ENCODE results near the gene ANKRD17.

The ANKRD17 gene

GRCh38 chr4:73194064-73194463, 64.5 kb downstream of the ANKRD17 start:
- DNase-seq (ENCODE audit: low spot score): no peak

- DNase-seq (ENCODE audit: low spot score): no peak
These were observed 64.9 kb downstream of the ANKRD17 start for GRCh38 chr4:73193659-73194058.

GRCh38 chr4:73193155-73193554, 65.4 kb downstream of the ANKRD17 start:
- no peak for DNase-seq (ENCODE audit: low spot score)

- no peak for DNase-seq (ENCODE audit: low spot score)
These were observed 69.3 kb downstream of the ANKRD17 start for GRCh38 chr4:73189274-73189810.

DNA sequence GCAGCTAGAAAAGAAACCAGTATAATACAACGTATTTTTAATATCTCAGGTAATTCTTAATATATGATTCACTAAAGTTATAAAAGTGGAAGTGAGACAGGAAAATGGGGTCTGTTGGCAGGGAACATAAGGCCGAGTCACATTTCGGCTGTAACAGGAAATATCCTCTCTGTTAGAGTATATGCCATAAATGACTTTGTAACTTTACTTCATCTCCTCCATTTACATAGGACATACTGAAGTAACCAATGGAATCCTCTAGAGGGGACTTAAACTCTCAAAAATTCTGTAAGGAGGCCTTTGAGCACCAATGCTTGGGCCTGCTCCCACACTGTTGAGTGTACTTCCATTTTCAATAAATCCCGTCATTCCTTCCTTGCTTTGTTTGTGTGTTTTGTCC, 71.3 kb downstream of the ANKRD17 start:
- DNase-seq (ENCODE audit: low spot score): no peak

- DNase-seq (ENCODE audit: low spot score): no peak
These were observed 72.7 kb downstream of the ANKRD17 start for GRCh38 chr4:73185903-73186302.

DNA sequence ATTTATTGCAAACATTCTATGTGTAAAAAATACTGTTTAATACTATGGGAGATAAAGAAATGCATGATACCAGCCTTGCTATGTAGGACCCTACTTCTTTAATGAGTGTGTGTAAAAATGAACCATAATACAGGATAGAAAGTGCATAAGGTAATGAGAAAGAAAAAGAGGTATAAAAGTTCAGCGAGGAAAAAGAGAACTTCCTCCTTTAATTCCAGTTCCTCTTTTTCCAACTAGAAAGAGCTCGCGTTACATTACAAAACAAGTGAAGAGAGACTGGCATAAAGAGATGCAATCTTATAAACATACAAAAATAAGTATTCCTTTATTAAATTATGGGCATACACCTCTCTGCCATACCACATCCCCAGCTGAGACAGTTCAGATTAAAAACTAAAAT, 77.4 kb downstream of the ANKRD17 start:
- no peak for DNase-seq (ENCODE audit: low spot score)

DNA sequence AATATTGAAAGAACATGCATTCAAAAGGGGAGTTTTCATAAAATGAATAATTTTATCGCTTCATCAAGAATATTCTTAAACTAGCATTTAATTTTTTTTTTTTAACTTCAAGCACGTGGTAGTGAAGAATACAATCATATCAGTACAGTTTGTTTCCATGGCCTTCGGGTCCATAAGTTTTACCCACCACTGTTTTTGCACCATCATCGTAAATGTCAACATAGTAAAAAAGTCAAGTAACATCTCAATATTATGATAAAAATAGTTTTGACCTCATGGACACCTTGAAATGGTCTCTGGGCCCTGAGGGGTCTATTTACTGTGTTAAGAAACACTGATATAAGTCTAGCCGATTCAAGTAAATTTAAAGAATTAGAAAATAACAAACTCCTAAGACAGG, 80.2 kb downstream of the ANKRD17 start:
- no peak for DNase-seq (ENCODE audit: low spot score)

GRCh38 chr4:73172161-73172560, 86.4 kb downstream of the ANKRD17 start:
- no peak for DNase-seq (ENCODE audit: low spot score)

DNA sequence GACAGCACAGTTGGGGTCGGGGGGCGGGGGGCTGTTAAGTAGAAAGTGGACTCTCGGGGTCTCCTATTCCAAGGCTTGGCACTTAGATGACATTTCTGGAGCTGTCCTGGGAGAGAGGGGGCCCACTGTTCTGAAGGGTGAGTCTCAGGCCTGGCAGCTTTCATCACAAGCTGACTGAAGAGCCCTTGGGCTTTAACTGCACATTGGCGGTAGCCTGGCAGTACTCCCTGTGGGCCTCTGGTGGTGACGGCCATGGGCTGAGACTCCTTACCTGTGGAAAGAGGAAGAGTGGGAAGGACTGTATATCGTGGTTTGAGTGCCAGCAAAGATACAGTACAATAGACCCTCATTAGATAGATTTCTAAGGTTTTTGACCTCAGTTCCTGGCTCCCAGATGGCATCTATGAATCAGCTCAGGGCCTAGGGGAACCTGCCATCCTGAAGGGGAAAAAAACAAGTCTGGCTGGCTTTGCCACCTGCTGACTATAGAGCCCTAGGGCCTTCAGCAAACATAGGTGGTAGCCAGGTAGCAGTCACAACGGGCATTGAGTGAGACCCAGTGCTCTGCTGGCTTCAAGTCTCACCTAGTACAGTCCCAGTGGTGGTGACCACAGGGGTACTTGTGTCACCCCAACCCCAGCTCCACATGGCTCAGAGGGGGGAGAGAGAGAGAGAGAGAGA, 87.9 kb downstream of the ANKRD17 start:
- DNase-seq (ENCODE audit: low spot score): no peak

- no peak for DNase-seq (ENCODE audit: low spot score)
These were observed 92.4 kb downstream of the ANKRD17 start for GRCh38 chr4:73166212-73166611.

DNA sequence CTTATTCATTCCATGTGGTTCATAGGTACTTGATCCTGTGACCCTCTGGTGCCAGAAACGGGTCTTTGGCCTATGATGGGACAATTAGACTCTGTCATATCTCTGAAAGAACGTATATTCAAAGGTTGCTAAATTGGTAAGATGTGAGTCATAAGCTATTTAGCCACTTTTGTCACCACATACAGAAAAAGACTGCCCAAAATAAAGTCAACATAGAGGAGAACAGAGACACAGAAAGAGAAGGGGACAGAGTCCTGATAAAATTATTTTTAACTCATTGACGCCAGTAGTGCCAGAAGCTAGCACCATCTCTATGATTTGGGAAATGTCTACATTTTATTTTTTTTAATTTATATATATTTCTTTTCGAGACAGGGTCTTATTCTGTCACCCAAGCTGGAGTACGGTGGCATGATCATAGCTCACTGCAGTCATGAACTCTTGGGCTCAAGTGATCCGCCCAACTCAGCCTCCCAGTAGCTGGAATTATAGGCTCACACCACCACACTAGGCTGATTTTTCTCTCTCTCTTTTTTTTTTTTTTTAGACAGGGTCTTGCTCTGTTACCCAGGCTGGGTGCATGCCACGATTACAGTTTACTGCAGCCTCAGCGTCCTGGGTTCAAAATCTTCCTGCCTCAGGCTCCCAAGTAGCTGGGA, 96.9 kb downstream of the ANKRD17 start:
- DNase-seq (ENCODE audit: low spot score): no peak

- no peak for DNase-seq (ENCODE audit: low spot score)
These were observed 102.2 kb downstream of the ANKRD17 start for GRCh38 chr4:73156394-73156793.

- no peak for DNase-seq (ENCODE audit: low spot score)
These were observed 105.7 kb downstream of the ANKRD17 start for GRCh38 chr4:73152893-73153292.

- no peak for DNase-seq (ENCODE audit: low spot score)
These were observed 115.5 kb downstream of the ANKRD17 start for GRCh38 chr4:73142995-73143547.

DNA sequence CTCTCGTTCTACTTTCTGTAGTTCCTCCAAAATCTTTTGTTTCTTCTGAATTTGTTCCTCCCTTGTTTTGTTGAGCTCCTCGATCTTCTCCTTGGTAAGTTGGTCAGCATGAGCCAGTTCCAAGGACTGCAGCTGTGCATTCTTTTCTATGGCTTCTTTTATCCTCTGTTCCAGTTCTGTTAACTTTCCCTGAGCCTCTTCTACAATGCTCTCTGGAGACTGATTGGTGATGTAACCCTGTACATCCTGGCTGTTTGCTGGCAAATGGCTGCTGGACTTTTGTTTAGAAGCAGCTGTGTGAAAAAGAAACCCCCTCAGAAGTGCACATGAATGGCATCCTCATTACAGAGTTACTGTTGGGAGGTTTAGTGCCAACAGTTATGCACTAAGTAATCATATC, 118.6 kb downstream of the ANKRD17 start:
- peak; percentile 32 for DNase-seq (ENCODE audit: low spot score)

GRCh38 chr4:73139245-73139644, 119.4 kb downstream of the ANKRD17 start:
- DNase-seq (ENCODE audit: low spot score): no peak

DNA sequence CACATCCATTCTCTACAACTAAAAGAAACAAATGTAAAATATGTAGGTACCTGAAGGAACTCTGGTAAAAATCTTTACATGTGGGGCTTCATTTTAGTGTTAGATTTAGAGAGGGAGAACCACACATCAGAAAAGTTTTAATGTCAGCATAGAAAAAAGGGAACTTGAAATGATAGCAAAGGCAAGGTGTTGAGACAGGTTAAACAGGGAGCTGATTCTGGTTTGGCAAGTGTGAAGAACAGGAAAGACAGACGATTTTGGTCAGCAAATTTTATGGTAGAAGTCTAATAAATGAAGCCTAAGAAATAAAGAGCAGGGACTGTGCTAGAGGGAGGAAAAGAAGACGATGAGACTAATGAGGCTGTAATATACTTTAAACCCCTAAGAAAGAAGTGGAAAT, 121.5 kb downstream of the ANKRD17 start:
- no peak for DNase-seq (ENCODE audit: low spot score)

- no peak for DNase-seq (ENCODE audit: low spot score)
These were observed 124.8 kb downstream of the ANKRD17 start for GRCh38 chr4:73133784-73134183.

- no peak for DNase-seq (ENCODE audit: low spot score)
These were observed 127.3 kb downstream of the ANKRD17 start for GRCh38 chr4:73131281-73131680.

DNA sequence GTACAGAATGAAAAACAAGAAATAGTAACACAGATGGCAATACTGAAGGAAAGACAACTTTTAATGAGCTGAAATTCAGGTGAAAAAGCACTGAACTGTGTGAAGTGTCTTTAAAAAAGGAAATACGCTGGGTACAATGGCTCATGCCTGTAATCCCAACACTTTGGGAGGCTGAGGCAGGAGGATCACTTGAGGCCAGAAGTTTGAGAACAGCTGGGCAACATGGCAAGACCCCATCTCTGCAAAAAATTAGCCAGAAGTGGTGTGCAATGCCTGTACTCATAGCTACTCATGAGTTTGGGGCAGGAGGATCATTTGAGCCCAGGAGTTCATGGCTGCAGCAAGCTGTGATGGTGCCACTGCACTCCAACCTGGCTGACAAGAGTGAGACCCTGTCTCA, 129.3 kb downstream of the ANKRD17 start:
- no peak for DNase-seq (ENCODE audit: low spot score)

- peak; percentile 75 for DNase-seq (ENCODE audit: low spot score)
These were observed 130.7 kb downstream of the ANKRD17 start for GRCh38 chr4:73127839-73128453.

GRCh38 chr4:73109493-73109892, 149.1 kb downstream of the ANKRD17 start:
- DNase-seq (ENCODE audit: low spot score): no peak

Measured in Ammon's horn (tissue), 1 donor.